Head of caudate nucleus (tissue), 42 donors: ENCODE results near the gene KLHL36.

ENCODE experiments used
- DNase-seq, 42 donors: peaks; one replicate each; pipeline versions ENCODE4 v3.0.0 to v3.0.0-alpha.2; 2020 to 2021; ENCODE audit warnings: mixed read lengths in 7 of 42
- intact Hi-C: fragments of 100-400 bp; cut with DNase I; formaldehyde crosslinking; loops from one replicate; pipeline ENCODE4 v1.15.0; 2022

KLHL36 gene

GRCh38 chr16:84663433-84664101 is 15.3 kb downstream of the KLHL36 start:
- intact Hi-C loops = no loop called here

GRCh38 chr16:84665359-84665758 is 17.0 kb downstream of the KLHL36 start:
- no peak for DNase-seq
- intact Hi-C loops = no loop called here

More at GRCh38 chr16:84663433-84664101, 15.3 kb downstream of the KLHL36 start:
- no peak for DNase-seq

- DNase-seq = no peak
- intact Hi-C loops = no loop called here
Observed at GRCh38 chr16:84665843-84666242, 17.5 kb downstream of the KLHL36 start.

- DNase-seq = no peak
- intact Hi-C loops = no loop called here
Observed at GRCh38 chr16:84667600-84668309, 19.4 kb downstream of the KLHL36 start.

- intact Hi-C loops = loop anchor here (10.0 kb wide), 1 partner anchor 55 kb away; no protein-coding TSS in a partner anchor
- no peak for DNase-seq
Observed at GRCh38 chr16:84670063-84670462, 21.8 kb downstream of the KLHL36 start.

DNA sequence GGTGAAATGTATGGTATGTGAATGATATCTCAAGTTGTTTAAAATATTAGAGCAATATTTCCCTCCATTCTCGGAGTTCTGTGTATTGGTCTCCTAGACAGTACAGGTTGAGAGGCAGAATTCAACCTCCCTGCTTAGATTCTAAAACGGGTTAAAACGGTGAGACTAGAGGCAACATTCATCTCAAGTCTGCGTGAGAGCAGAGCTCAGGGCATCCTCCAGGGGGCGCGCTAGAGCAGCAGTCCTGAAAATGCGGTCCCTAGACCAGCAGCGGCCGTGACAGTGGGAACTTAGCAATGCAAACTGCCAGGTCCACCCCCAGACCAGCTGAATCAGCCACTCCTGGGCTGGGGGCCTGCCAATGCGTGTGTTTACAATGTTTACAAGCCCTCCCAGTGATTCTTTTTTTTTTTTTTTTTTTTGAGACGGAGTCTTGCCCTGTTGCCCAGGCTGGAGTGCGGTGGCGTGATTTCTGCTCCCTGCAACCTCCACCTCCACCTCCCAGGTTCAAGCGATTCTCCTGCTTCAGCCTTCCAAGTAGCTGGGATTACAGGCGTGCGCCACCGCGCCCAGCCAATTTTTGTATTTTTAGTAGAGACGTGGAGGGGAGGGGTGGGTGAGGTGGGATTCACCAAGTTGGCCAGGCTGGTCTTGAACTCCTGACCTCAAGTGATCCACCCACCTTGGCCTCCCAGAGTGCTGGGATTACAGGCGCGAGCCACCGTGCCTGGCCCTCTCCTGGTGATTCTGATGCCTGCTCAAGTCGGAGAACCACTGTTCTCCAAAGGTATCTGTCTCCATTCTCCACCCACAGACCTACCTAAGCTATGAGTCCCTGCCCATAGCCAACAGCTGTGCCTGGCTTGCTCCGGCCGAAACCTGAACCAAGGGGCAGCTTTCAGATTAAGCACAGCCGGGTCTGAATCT is 24.2 kb downstream of the KLHL36 start:
- intact Hi-C loops = loop anchor here (10.0 kb wide), 1 partner anchor 52 kb away; no protein-coding TSS in a partner anchor
- DNase-seq = peak; percentile 46 to 91 (median 78)

DNA sequence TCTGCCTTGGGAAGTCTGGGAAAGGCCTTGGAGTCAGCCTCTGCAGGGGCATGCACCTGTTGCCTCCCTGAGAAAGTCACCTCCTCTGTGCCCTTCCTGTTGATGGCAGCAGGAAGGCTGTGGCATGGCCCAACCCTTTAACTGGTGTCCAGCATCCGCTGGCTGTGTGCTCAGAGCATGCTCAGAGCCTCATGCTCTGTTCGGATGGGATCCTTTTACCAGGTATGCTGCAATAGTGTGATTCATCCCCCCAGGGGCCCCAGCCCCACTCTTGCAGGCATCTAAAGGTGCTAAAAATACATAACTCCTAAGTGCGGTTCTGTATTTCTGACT is 24.9 kb downstream of the KLHL36 start:
- intact Hi-C loops = loop anchor here (10.0 kb wide), 1 partner anchor 52 kb away; no protein-coding TSS in a partner anchor
- DNase-seq = no peak

GRCh38 chr16:84673561-84673960 is 25.2 kb downstream of the KLHL36 start:
- intact Hi-C loops = loop anchor here (10.0 kb wide), 1 partner anchor 51 kb away; no protein-coding TSS in a partner anchor
- no peak for DNase-seq

DNA sequence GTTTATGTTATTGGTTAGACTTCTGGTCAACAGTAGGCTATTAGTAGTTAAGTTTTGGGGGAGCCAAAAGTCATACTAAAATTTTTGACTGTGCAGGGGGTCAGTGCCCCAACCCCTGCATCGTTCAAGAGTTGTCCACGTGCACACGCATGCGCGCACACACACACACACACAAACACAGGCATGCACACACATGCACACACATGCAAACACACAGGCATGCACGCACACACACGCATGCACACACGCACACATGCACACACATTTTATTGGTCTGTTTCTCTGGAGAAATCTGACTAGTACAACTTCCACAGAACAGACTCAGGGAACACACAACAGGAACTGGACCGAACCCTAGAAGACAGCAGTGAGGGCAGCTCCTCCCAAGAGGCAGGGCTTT is 27.1 kb downstream of the KLHL36 start:
- intact Hi-C loops = loop anchor here (10.0 kb wide), 1 partner anchor 49 kb away; no protein-coding TSS in a partner anchor
- no peak for DNase-seq

- no peak for DNase-seq
- intact Hi-C loops = loop anchor here (10.0 kb wide), 1 partner anchor 49 kb away; no protein-coding TSS in a partner anchor
Observed at GRCh38 chr16:84675884-84676283, 27.6 kb downstream of the KLHL36 start.

GRCh38 chr16:84677017-84677803 is 28.9 kb downstream of the KLHL36 start:
- intact Hi-C loops = loop anchor here (10.0 kb wide), 1 partner anchor 48 kb away; no protein-coding TSS in a partner anchor

GRCh38 chr16:84677849-84678248 is 29.5 kb downstream of the KLHL36 start:
- no peak for DNase-seq
- intact Hi-C loops = loop anchor here (10.0 kb wide), 1 partner anchor 47 kb away; no protein-coding TSS in a partner anchor

More at GRCh38 chr16:84677017-84677803, 28.9 kb downstream of the KLHL36 start:
- no peak for DNase-seq

- peak in 1 of 42 donors; percentile 22 for DNase-seq
- intact Hi-C loops = loop anchor here (10.0 kb wide), 1 partner anchor 46 kb away; no protein-coding TSS in a partner anchor
Observed at GRCh38 chr16:84678541-84678940, 30.2 kb downstream of the KLHL36 start.

GRCh38 chr16:84680165-84680842 is 32.0 kb downstream of the KLHL36 start:
- no peak for DNase-seq
- intact Hi-C loops = no loop called here

DNA sequence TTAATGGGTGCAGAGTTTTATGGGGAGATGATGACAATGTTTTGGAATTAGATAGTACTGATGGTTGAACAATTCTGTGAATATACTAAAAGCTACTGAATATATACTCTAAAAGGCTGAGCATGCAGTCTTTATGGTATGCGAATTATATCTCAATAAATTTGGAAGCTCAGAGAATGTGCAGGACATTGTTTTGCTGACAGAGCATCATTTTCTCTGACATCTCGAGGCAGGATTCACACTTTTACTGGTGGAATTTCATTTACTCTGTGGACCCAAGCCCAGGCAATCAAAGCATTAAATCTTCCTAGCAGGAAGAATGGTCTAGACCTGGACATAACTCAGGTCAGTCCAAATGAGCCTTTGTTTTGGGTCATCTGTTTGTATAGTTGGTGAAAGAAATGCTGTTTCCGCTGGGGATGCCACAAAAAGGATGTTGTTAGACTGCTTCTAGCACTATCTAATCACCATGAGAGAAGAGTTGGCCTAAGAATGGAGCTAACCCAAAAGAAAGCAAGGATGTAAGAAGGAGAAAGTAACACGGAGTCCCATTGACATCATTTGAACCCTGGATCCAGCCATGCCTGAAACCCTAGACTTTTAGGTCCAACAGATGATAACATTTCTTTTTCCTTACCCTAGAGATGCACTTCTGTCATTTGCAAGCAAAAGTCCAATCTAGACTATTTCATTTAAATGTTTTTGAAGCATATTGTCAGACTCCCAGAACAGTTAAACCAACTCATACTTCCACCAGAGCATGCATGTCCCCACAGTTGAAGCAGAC is 32.7 kb downstream of the KLHL36 start:
- DNase-seq = no peak
- intact Hi-C loops = no loop called here

- intact Hi-C loops = no loop called here
- DNase-seq = peak in 1 of 42 donors; percentile 18
Observed at GRCh38 chr16:84683691-84684591, 35.6 kb downstream of the KLHL36 start.
